Measurements from ENCODE around the gene HECTD1.
"Not testable (repeated sequence)": the region's sequence is repeated elsewhere in the genome, so short reads cannot be mapped to it uniquely, and the experiment has no call there.

The HECTD1 gene

GRCh38 chr14:31194095-31194494, 13.5 kb downstream of the HECTD1 start:
- Histone ChIP-seq H3K27ac (replicated peaks) (no peak overlapping the region), H3K4me3 (replicated peaks; ENCODE audit: insufficient read depth, low read length) (no peak overlapping the region), H3K27me3 (ENCODE audit: insufficient read depth, poor library complexity, severe bottlenecking) (no peaks in the 10 kb centered on the region)
- no peak for DNase-seq (ENCODE audit: low read depth in 1 of 2, low spot score in 1 of 2)
- TF ChIP-seq SPI1 (IDR thresholded peaks at IDR 0.05; ENCODE audit: borderline replicate concordance, low read depth) = no peak
- TF ChIP-seq POLR2AphosphoS5 (IDR thresholded peaks at IDR 0.05; ENCODE audit: low read depth) = no peak
- TF ChIP-seq, protein P1, sequence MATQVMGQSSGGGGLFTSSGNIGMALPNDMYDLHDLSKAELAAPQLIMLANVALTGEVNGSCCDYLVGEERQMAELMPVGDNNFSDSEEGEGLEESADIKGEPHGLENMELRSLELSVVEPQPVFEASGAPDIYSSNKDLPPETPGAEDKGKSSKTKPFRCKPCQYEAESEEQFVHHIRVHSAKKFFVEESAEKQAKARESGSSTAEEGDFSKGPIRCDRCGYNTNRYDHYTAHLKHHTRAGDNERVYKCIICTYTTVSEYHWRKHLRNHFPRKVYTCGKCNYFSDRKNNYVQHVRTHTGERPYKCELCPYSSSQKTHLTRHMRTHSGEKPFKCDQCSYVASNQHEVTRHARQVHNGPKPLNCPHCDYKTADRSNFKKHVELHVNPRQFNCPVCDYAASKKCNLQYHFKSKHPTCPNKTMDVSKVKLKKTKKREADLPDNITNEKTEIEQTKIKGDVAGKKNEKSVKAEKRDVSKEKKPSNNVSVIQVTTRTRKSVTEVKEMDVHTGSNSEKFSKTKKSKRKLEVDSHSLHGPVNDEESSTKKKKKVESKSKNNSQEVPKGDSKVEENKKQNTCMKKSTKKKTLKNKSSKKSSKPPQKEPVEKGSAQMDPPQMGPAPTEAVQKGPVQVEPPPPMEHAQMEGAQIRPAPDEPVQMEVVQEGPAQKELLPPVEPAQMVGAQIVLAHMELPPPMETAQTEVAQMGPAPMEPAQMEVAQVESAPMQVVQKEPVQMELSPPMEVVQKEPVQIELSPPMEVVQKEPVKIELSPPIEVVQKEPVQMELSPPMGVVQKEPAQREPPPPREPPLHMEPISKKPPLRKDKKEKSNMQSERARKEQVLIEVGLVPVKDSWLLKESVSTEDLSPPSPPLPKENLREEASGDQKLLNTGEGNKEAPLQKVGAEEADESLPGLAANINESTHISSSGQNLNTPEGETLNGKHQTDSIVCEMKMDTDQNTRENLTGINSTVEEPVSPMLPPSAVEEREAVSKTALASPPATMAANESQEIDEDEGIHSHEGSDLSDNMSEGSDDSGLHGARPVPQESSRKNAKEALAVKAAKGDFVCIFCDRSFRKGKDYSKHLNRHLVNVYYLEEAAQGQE (IDR thresholded peaks at IDR 0.05; ENCODE audit: insufficient replicate concordance, low read depth) = no peak

- H3K4me3 ChIP-seq (replicated peaks; ENCODE audit: insufficient read depth, low read length); DNase-seq (ENCODE audit: low read depth in 1 of 2, low spot score in 1 of 2); H3K27ac ChIP-seq (replicated peaks); H3K27me3 ChIP-seq (ENCODE audit: insufficient read depth, poor library complexity, severe bottlenecking): not testable (repeated sequence)
These were observed 15.0 kb downstream of the HECTD1 start for GRCh38 chr14:31192544-31192943.

DNA sequence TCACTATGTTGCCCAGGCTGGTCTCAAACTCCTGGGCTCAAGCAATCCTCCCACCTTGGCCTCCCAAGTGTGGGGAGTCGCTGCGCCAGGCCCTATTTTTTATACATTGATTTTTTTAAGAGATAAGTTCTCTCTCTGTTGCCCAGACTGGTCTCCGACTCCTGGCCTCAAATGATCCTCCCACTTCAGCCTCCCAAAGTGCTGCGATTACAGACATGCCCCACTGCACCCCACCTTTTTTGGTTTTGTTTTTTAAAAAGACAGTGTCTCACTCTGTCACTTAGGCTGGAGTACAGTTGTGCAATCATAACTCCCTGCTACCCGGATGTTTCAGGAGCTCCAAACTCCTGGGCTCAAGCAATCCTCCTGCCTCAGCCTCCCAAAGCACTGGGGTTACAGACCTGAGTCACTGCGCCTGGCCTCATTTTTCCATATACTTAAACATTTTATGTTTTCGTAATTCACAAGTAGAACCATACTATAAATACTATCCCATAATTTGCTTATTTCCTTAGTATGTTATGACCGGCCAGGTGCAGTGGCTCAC, 16.8 kb downstream of the HECTD1 start:
- no peak overlapping the region for H3K27ac ChIP-seq (replicated peaks)
- TF ChIP-seq POLR2AphosphoS5 (IDR thresholded peaks at IDR 0.05; ENCODE audit: low read depth) = no peak
- no peak for TF ChIP-seq GABPA (IDR thresholded peaks at IDR 0.05; ENCODE audit: low read depth)
- TF ChIP-seq SPI1 (IDR thresholded peaks at IDR 0.05; ENCODE audit: borderline replicate concordance, low read depth) = no peak
- TF ChIP-seq, protein P2, sequence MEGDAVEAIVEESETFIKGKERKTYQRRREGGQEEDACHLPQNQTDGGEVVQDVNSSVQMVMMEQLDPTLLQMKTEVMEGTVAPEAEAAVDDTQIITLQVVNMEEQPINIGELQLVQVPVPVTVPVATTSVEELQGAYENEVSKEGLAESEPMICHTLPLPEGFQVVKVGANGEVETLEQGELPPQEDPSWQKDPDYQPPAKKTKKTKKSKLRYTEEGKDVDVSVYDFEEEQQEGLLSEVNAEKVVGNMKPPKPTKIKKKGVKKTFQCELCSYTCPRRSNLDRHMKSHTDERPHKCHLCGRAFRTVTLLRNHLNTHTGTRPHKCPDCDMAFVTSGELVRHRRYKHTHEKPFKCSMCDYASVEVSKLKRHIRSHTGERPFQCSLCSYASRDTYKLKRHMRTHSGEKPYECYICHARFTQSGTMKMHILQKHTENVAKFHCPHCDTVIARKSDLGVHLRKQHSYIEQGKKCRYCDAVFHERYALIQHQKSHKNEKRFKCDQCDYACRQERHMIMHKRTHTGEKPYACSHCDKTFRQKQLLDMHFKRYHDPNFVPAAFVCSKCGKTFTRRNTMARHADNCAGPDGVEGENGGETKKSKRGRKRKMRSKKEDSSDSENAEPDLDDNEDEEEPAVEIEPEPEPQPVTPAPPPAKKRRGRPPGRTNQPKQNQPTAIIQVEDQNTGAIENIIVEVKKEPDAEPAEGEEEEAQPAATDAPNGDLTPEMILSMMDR (IDR thresholded peaks at IDR 0.05; ENCODE audit: insufficient read depth, low read length) = no peak
- TF ChIP-seq, protein P1 (IDR thresholded peaks at IDR 0.05; ENCODE audit: insufficient replicate concordance, low read depth) = no peak
- DNase-seq (ENCODE audit: low read depth in 1 of 2, low spot score in 1 of 2) = no peak
- no peaks in the 10 kb centered on the region for H3K27me3 ChIP-seq (ENCODE audit: insufficient read depth, poor library complexity, severe bottlenecking)
- no peak overlapping the region for H3K4me3 ChIP-seq (replicated peaks; ENCODE audit: insufficient read depth, low read length)

GRCh38 chr14:31190219-31190603, 17.4 kb downstream of the HECTD1 start:
- no peak for DNase-seq (ENCODE audit: low read depth in 1 of 2, low spot score in 1 of 2)
- H3K4me3 ChIP-seq (replicated peaks; ENCODE audit: insufficient read depth, low read length) = no peak overlapping the region
- TF ChIP-seq POLR2AphosphoS5 (IDR thresholded peaks at IDR 0.05; ENCODE audit: low read depth) = no peak
- no peak for TF ChIP-seq SPI1 (IDR thresholded peaks at IDR 0.05; ENCODE audit: borderline replicate concordance, low read depth)
- TF ChIP-seq, protein P2 (IDR thresholded peaks at IDR 0.05; ENCODE audit: insufficient read depth, low read length) = no peak
- no peak for TF ChIP-seq GABPA (IDR thresholded peaks at IDR 0.05; ENCODE audit: low read depth)
- H3K27ac ChIP-seq (replicated peaks) = no peak overlapping the region
- no peaks in the 10 kb centered on the region for H3K27me3 ChIP-seq (ENCODE audit: insufficient read depth, poor library complexity, severe bottlenecking)

Data from HL-60 (cell line).